Measurements from ENCODE around the gene TTC29. TPM values are rescaled to one million over a fixed set of nuclear protein-coding genes. Genes with fewer than 3 reads are reported as not detected.

The TTC29 gene
- total and polyA plus RNA-seq, 2 donors (not counting 1 experiment from before 2014, with no cell fraction given): 0.03 TPM; not detected in 1

- Histone ChIP-seq H3K4me3 (replicated peaks in 1 of 4; ENCODE audit: control extremely low read depth in 1 of 4, insufficient read depth in 1 of 4, low read depth in 3 of 4, low read length in 4 of 4) (no peak overlapping the region), H3K27me3 (ENCODE audit: control insufficient read depth, insufficient read depth, low read length) (no peaks in the 10 kb centered on the region), H3K36me3 (ENCODE audit: control insufficient read depth, insufficient read depth, low read length) (no peaks in the 10 kb centered on the region), H3K79me2 (ENCODE audit: control insufficient read depth, insufficient read depth, low read length) (no peaks in the 10 kb centered on the region), H2AFZ (ENCODE audit: low read length) (no peak overlapping the region), H3K4me1 (ENCODE audit: control insufficient read depth, extremely low read depth, insufficient read depth, low read length) (no peaks in the 10 kb centered on the region), H3K4me2 (ENCODE audit: extremely low read depth, insufficient read depth, low read length) (no peak overlapping the region), H4K20me1 (ENCODE audit: control insufficient read depth, extremely low read depth, insufficient read depth, low read length) (no peaks in the 10 kb centered on the region), H3K9ac (ENCODE audit: insufficient read depth, low read length) (no peak overlapping the region), H3K27ac (ENCODE audit: insufficient read depth, low read length) (no peak overlapping the region), H3K9me3 (ENCODE audit: control insufficient read depth, insufficient read depth, low read depth, low read length) (no peaks in the 10 kb centered on the region)
- TF ChIP-seq EZH2 (IDR thresholded peaks at IDR 0.05; ENCODE audit: low read length, missing control alignments): no peak
- TF ChIP-seq, protein P1, sequence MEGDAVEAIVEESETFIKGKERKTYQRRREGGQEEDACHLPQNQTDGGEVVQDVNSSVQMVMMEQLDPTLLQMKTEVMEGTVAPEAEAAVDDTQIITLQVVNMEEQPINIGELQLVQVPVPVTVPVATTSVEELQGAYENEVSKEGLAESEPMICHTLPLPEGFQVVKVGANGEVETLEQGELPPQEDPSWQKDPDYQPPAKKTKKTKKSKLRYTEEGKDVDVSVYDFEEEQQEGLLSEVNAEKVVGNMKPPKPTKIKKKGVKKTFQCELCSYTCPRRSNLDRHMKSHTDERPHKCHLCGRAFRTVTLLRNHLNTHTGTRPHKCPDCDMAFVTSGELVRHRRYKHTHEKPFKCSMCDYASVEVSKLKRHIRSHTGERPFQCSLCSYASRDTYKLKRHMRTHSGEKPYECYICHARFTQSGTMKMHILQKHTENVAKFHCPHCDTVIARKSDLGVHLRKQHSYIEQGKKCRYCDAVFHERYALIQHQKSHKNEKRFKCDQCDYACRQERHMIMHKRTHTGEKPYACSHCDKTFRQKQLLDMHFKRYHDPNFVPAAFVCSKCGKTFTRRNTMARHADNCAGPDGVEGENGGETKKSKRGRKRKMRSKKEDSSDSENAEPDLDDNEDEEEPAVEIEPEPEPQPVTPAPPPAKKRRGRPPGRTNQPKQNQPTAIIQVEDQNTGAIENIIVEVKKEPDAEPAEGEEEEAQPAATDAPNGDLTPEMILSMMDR (conservative IDR thresholded peaks at IDR 0.05 in 1 of 2, IDR thresholded peaks at IDR 0.05 in 1 of 2; ENCODE audit: low read depth in 1 of 2, low read length in 2 of 2): no peak
- no peak for DNase-seq (ENCODE audit: low read depth in 2 of 2)
These were observed 15.0 kb downstream of the TTC29 start for GRCh38 chr4:146930673-146931072.

DNA sequence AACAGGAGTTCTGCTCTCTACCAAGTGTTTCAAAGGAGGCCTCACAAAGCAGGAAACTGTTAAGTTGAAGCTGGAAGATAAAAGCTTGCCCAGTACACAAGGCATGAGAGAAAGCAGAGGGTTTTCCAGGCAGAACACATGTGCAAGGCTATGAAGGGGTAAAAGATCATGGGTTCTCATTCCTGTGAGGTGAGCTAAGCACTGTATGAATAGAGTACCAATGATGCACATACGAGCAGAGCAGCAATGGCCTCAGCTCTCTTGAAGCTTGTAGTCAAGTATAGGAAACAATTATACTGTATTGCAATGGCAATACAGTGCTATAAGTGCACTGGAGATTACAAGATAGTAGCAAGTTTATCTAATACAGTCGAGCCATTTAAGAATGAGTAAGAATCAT, 18.0 kb downstream of the TTC29 start:
- Histone ChIP-seq H2AFZ (ENCODE audit: low read length) (no peak overlapping the region), H4K20me1 (ENCODE audit: control insufficient read depth, extremely low read depth, insufficient read depth, low read length) (no peaks in the 10 kb centered on the region), H3K36me3 (ENCODE audit: control insufficient read depth, insufficient read depth, low read length) (no peaks in the 10 kb centered on the region), H3K9me3 (ENCODE audit: control insufficient read depth, insufficient read depth, low read depth, low read length) (no peaks in the 10 kb centered on the region), H3K4me1 (ENCODE audit: control insufficient read depth, extremely low read depth, insufficient read depth, low read length) (no peaks in the 10 kb centered on the region), H3K79me2 (ENCODE audit: control insufficient read depth, insufficient read depth, low read length) (no peaks in the 10 kb centered on the region), H3K4me2 (ENCODE audit: extremely low read depth, insufficient read depth, low read length) (no peak overlapping the region), H3K27ac (ENCODE audit: insufficient read depth, low read length) (no peak overlapping the region), H3K4me3 (replicated peaks in 1 of 4; ENCODE audit: control extremely low read depth in 1 of 4, insufficient read depth in 1 of 4, low read depth in 3 of 4, low read length in 4 of 4) (no peak overlapping the region), H3K27me3 (ENCODE audit: control insufficient read depth, insufficient read depth, low read length) (no peaks in the 10 kb centered on the region), H3K9ac (ENCODE audit: insufficient read depth, low read length) (no peak overlapping the region)
- peak in 1 of 2 donors; percentile 8 for DNase-seq (ENCODE audit: low read depth in 2 of 2)
- TF ChIP-seq, protein P1 (conservative IDR thresholded peaks at IDR 0.05 in 1 of 2, IDR thresholded peaks at IDR 0.05 in 1 of 2; ENCODE audit: low read depth in 1 of 2, low read length in 2 of 2): no peak
- TF ChIP-seq EZH2 (IDR thresholded peaks at IDR 0.05; ENCODE audit: low read length, missing control alignments): no peak

- no peaks in the 10 kb centered on the region for H4K20me1 ChIP-seq (ENCODE audit: control insufficient read depth, extremely low read depth, insufficient read depth, low read length)
- TF ChIP-seq, protein P1 (conservative IDR thresholded peaks at IDR 0.05 in 1 of 2, IDR thresholded peaks at IDR 0.05 in 1 of 2; ENCODE audit: low read depth in 1 of 2, low read length in 2 of 2): peak; percentile 62 to 72
- TF ChIP-seq EZH2 (IDR thresholded peaks at IDR 0.05; ENCODE audit: low read length, missing control alignments): no peak
- H3K9ac ChIP-seq (ENCODE audit: insufficient read depth, low read length): no peak overlapping the region
These were observed 29.1 kb downstream of the TTC29 start for GRCh38 chr4:146916479-146917076.

More at GRCh38 chr4:146916479-146917076, 29.1 kb downstream of the TTC29 start:
- Histone ChIP-seq H3K27me3 (ENCODE audit: control insufficient read depth, insufficient read depth, low read length) (no peaks in the 10 kb centered on the region), H3K36me3 (ENCODE audit: control insufficient read depth, insufficient read depth, low read length) (no peaks in the 10 kb centered on the region), H3K9me3 (ENCODE audit: control insufficient read depth, insufficient read depth, low read depth, low read length) (no peaks in the 10 kb centered on the region), H3K4me2 (ENCODE audit: extremely low read depth, insufficient read depth, low read length) (no peak overlapping the region), H2AFZ (ENCODE audit: low read length) (no peak overlapping the region), H3K27ac (ENCODE audit: insufficient read depth, low read length) (no peak overlapping the region), H3K4me3 (replicated peaks in 1 of 4; ENCODE audit: control extremely low read depth in 1 of 4, insufficient read depth in 1 of 4, low read depth in 3 of 4, low read length in 4 of 4) (no peak overlapping the region), H3K79me2 (ENCODE audit: control insufficient read depth, insufficient read depth, low read length) (no peaks in the 10 kb centered on the region), H3K4me1 (ENCODE audit: control insufficient read depth, extremely low read depth, insufficient read depth, low read length) (no peaks in the 10 kb centered on the region)
- peak; percentile 29 to 64 for DNase-seq (ENCODE audit: low read depth in 2 of 2)

Measured in fibroblast of lung (primary cell).